PC-9 (cell line): Measurements from ENCODE around the gene OR51B2.

ENCODE experiments used
- CTCF ChIP-seq: fragments of 200-600 bp; sonication (generic); conservative IDR thresholded peaks from 2 replicates; pipeline ENCODE4 v1.6.1; 2017; ENCODE audit warnings: mixed run types, antibody characterized with exemption, mild to moderate bottlenecking, moderate library complexity
- EZH2 ChIP-seq: fragments of 200-600 bp; sonication (generic); IDR thresholded peaks from 2 replicates; pipeline ENCODE4 v1.8.0; 2017; ENCODE audit warnings: antibody characterized with exemption, low read depth

- TF ChIP-seq EZH2 (no peak), CTCF (no peak)
Observed at GRCh38 chr11:5290106-5290505, 34.0 kb downstream of the OR51B2 start.
